HT1080 (cell line): ENCODE results near the gene IL7R. TPM values are rescaled to one million over a fixed set of nuclear protein-coding genes. Genes with fewer than 3 reads are reported as not detected.
"Not testable (repeated sequence)": the region's sequence is repeated elsewhere in the genome, so short reads cannot be mapped to it uniquely, and the experiment has no call there.

Experiments used
- DNase-seq: peaks from one replicate; pipeline ENCODE4 v3.0.0-alpha.2; 2015; ENCODE audit warnings: low read depth
- total RNA-seq: library from RNA; depleted of rRNA; stranded (reverse); fragments of >200 nt; shearing (Covaris generic); gene quantifications from 2 replicates; pipeline ENCODE4 v1.2.3, GENCODE V29; 2014

IL7R gene
- total RNA-seq, 1 experiment from 2014 or later = 12.2 TPM

DNA sequence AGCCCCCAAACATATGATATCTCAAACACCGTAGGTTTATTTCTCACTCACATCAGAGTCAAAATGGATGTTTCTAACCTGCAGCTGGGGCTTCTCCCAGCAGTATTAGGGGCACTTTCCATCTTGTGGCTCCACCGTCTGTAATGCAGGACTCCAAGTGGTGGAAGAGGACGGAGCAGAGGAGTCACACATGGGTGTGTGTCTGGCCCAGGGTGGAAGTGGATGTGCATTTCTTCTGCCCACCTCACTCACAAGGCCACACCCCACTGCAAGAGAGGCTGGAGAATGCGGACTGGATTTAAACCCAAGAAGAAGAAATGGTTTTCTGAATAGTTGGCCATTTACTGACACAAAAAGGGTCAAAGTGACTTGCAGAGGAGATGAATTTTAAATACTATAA is 13.9 kb downstream of the IL7R start:
- no peak for DNase-seq

DNA sequence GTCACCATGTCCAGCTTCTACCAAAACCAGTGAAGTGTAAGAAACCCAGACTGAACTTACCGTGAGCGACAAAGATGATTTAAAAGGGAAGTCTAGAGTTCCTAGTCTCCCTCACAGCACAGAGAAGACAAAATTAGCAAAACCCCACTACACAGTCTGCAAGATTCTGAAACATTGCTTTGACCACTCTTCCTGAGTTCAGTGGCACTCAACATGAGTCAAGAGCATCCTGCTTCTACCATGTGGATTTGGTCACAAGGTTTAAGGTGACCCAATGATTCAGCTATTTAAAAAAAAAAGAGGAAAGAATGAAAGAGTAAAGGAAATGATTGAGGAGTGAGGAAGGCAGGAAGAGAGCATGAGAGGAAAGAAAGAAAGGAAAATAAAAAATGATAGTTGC is 19.8 kb downstream of the IL7R start:
- DNase-seq = peak; percentile 67

DNA sequence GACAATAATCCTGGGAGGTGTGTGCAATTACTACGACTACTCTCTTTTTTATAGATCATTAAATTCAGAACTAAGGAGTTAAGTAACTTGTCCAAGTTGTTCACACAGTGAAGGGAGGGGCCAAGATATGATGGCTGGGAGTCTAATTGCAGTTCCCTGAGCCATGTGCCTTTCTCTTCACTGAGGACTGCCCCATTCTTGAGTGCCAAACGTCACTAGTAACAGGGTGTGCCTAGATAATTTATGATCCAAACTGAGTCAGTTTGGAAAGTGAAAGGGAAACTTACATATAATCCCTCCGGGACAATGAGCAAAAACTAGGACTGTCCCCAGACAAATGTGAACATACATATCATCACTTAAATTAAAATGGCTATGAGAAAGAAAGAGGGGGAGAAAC is 20.2 kb downstream of the IL7R start:
- peak; percentile 28 for DNase-seq

DNA sequence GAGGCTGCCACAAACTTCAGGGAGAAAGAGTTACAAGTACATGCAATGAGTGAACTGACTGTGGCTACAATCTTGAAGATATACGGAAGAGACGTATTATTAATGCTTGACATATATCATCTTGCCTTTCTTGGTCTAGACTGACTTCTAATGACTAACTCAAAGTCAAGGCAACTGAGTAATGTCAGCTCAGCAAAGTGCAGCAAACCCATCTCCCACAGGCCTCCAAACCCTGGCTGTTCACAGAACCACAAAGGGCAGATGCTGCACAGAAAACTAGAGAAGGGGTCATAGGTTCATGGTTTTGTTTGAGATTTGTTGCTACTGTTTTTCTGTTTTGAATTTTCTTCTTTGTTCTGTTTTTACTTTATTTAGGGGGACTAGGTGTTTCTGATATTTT is 21.0 kb downstream of the IL7R start:
- no peak for DNase-seq

DNA sequence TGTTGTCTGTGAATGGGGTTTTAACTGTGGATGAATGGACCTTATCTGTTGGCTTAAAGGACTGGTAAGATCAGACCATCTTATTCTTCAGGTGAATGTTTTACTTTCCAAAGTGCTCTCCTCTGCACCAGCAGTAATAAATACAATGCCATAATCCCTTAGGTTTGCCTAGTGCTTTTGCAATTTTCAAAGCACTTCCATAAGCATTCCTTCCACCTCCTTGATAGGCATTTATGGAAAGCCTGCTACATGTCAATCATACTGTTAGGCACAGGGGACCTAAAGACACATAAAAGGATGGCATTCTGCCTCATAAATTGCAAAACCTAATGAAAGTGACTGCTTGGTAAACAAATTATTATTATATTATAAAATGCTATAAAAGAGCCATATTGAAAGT is 21.4 kb downstream of the IL7R start:
- DNase-seq = no peak

DNA sequence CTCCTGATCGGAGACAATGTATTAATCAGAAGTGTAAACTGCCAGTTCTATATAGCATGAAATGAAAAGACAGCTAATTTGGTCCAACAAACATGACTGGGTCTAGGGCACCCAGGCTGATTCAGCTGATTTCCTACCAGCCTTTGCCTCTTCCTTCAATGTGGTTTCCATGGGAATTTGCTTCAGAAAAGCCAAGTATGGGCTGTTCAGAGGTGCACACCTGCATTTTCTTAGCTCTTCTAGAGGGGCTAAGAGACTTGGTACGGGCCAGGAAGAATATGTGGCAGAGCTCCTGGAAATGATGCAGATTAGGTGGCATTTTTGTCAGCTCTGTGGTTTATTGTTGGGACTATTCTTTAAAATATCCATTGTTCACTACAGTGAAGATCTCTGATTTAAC is 22.4 kb downstream of the IL7R start:
- DNase-seq = no peak

DNA sequence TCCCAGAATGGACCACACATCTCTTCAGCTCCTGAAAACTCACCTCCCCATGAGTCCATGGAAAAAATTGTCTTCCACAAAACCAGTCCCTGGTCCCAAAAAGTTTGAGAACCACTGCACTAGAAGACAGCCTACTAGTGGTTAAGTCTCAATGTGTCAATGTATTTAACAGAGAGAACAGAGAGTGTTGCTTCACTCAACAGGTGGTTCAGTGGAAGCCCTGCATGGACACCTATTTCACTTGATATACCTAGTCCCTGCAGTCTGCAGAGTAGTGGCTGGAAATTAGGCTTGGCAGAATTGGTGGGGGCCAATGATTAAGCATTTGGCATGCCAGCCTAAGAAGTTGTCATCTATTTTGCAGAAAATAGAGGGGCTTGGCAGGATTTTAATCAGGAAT is 23.0 kb downstream of the IL7R start:
- no peak for DNase-seq

DNA sequence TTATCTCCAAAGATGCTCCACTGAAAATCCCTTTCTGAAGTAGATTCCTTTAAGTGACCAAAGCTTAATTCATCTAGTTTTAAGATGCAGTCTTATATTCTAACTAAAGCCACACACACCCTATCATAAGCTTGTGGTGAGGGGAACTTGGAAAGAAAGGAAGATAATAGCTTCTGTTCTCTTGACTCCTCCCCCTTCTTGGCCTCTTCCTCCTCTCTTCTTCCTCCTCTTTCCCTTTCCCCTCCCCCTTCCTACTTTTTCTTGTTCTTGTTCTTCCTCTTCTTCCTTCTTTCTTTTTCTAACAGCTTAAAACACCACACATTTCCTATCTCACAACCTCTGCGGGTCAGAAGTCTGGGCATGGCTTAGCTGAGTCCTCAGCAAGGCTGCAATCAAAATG is 23.5 kb downstream of the IL7R start:
- no peak for DNase-seq

DNA sequence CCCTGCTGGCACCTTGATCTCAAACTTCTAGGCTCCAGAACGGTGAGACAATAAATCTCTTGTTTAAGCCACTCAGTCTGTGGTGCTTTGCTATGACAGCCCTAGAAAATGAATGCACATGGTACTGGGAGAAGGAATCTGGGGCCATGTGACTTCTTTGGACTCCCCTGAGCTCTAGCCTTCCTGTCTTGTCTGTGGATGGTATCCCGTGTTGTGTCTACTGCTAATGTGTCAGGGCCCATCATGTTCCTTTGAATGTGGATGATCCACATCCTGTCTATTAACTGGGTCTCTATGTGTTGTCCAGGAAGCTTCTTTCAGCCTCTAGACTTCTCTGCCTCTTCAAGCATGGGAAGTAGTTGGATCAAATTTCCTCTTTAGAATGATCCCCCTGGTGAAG is 25.1 kb downstream of the IL7R start:
- peak; percentile 55 for DNase-seq

DNA sequence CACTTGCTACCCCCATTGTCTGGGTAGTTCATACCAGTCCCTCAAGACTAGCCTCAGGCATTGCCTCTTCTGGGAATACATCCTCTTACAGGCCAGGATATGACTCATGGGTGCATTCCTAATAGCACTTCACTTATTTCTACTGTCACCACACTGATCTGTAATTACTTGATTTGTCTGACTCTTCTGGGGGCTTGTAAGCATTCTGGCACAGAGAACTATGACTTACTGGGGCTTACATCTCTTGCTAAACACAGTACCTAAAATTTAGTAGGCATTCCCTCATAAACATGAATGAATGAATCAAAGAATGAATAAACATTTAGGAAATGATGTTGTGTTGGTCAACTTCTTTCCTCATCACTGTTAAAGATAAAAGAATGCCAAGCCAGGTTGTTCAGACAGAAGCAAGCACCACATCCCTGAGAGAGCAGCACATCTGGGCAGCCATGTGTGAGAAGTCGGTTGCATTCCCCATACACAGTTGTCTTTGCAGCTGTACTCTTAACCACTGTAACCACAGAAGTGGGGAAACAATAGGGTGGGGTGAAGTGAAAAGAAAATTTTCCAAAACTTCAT is 27.6 kb downstream of the IL7R start:
- DNase-seq = peak; percentile 94

DNA sequence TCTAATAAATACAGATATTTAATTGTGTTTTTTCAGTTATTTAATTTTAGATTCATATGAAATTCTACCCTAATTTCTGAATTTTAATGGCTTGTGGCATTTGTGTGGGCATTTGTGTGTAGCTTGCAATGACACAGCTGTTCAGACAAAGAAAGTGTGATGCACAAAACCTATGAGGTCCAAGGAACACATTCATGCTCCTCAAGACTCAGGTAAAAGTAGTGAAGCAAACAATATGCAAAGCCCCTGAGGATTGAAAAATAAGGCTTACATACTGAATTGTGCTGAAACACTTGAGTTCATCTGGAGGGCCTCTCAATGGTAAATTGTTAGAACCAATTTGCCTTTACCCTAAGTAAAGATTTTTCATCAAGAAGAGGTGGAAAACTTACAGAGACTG is 28.1 kb downstream of the IL7R start:
- DNase-seq = no peak

DNA sequence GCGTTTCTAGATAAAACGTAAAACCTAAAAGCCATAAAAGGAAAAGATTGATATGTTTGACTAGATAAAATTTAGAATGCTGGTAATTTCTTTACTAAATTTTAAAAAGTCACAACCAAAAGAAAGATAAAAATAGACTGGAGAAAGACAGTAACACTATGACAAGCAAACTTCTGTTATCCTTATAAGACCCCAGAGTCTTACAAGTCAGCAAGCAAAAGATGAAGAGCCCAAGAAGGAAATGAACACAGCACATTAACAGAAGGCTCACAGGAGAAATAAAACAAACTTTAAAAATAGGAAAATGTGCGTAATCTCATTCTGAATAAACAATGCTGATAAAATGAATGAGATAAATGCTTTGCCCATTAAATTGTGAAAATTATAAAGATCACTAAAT is 29.7 kb downstream of the IL7R start:
- DNase-seq = no peak

DNA sequence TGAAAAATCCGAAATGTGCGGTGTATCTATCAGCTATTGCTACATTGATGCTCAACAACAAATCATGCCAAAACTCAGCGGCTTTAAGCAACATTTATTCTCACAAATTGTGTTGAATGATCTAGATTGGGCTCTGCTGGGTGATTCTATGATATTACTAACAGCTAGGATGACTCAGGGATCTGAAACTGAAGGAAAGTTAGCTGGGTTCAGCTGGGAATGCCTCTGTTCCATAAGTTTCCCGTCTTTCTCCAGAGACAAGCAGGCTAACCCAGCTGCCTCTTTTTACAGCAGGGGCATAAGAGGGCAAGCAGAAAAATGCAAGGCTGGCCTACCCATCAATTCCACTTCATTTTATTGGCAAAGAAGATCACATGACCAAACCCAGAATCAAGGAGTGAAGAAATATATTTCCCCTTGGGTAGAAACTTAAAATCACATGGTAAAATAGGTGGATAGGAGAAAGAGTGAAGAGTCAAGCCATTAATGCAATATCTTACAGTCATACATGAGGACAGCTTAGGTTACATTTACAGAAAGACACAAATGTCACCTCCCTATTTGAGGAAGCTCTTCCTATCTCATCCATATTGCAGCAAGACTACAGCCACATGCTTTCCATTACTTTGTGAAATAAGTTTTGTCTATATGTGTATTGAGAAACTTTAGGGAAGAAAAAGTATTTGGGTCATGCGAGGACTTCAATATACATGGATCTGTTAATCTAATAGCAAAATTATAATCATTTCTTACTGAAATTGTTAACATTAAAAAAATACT is 30.8 kb downstream of the IL7R start:
- DNase-seq = peak; percentile 28

DNA sequence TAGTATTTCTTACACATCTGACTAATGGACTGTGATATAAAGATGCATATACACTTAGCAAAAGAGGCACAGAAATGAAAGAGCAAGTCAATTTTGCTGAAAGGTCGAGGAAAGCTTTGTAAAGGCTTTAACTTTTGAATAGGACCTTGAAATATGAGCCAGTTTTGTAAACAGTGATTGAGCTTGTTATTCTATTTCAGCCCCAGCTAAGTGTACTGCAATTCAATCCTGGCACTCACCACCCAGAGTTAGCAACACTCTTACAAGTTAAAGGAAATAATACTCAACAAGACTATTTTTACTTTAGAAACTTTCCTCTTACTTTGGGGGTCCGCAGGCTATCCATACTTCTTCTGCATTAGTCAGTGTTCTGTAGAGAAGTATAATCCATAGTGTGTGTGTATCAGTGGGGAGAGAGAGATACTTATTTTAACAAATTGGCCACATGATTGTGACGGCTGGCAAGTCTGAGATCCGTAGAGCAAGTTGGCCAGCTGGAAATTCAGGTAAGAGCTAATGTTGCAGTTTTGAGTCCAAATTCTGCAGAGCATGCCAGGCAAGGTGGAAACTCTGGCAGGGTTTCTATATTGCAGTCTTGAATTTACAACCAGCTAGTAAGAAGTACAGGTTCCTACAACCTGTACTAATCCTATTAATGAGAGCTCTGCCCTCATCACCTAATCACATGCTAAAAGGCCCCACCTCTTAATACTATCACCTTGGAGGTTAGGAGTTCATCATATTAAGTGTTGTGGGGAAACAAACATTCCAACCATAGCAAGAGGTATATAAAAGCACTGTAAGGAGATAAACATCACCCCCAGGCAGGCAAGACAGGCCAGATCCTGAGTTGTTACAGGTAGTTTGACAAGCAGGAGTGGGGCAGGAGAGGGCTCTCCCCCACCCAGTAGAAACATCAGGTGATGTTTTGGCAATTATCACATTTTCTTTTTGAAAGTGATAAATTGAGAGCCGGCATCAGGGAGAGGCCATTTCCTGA is 33.6 kb downstream of the IL7R start:
- DNase-seq = no peak

DNA sequence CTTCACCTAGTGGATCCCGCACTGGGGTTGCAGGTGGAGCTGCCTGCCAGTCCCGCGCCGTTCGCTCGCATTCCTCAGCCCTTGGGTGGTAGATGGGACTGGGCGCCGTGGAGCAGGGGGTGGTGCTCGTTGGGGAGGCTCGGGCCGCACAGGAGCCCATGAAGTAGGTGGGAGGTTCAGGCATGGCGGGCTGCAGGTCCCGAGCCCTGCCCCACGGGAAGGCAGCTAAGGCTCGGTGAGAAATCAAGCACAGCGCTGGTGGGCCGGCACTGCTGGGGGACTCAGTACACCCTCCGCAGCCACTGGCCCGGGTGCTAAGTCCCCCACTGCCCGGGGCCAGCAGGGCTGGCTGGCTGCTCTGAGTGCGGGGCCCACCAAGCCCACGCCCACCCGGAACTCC is 36.1 kb downstream of the IL7R start:
- not testable (repeated sequence) for DNase-seq

DNA sequence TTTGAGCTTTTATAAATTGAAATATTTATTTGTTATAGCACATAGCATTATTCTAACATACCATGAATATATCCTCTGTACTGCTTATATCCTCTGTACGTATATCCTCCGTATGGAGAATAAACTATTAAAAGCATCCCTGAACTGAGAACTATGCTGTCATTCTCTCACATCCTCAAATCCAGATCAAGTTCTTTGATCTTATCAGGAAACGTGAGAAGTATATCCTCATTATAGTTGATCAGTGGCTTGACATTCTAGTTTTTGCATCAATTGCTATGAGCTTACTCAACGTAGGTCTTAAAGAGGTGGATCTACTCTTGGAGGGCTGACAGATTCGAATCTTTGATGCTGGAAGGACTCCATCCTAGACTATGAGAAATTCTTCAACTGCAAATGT is 37.4 kb downstream of the IL7R start:
- no peak for DNase-seq

DNA sequence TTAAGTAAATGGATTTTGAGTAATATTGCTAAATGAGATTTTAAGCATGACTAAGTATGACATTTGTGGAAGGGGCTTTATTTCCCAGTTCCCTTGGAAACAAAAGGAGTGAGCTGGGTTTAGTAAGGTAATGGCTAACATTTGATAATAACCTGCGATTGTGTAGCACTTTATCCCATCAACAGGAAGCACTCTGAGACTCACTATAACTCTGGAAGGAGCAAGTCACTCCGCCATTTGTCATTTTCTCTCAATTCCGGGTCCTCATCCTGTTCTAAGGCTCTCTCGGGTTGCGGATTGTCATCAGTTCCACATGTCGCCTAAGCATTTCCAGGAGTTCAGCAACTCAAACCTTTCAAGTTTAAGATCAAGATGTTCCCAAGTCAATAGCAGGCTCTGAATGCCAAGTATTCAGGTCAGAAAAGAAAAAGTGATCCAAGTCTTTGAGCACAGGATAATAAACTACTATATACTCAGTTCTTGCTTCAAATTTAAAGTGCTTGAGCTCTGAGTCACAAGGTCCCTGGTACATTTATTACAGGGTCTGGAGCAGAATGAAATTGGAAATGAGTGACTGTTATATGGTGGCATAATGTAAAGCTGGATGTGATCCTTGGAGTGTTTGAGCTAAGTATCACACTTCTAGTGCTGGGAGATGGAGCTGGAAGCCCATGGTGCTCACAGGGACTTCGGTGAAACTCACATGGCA is 42.4 kb downstream of the IL7R start:
- no peak for DNase-seq

DNA sequence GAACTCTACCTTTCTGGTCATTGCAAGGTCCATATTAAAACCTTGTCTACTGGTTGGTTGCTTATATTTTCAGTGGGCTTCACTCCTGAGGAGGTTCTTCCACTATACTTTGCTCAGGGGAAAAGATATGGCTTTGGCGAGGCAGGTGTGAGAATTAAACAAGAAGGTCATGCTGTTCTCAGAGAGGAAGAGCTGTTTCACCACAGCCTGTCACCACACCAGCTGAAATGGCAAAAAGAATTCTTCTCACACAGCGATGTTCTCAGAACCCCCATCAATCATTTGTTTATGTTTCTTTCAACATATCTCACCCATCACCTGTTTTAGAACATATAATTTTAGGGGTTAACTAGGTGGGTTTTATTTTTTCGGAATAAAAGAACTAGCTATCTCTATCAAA is 43.1 kb downstream of the IL7R start:
- DNase-seq = no peak

DNA sequence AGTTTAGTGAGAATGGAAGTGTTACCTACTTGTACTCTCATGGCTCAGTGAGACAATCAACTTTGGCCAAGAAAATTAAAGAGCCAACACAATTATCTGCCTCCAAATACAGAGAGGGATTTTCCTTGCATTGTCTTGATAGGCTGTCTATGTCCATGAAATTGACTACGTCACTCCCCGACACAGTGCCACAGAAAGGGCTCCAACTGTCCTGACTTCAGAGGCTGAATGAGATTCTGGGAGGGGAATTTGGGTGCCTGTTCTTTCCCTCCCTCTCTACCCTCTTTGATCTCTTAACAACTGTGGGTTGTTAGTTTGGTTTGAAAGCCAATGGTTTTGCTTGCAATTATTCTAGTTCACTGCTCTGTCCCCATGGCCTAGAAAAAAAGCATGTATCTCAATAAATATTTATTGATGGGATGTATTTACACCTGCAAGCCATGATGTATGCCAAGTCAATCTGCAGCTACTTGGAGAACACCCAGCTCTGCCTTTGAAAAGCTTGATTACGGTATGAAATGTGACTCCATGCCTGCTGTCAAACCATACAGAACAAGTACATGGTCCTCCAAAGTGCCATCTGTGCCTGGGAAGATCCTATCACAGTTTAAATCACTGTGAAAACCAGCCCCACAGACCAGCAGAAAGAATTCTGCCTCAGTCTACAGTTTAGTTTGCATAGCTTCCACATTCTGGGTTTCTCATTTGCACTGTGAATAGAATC is 44.4 kb downstream of the IL7R start:
- no peak for DNase-seq

DNA sequence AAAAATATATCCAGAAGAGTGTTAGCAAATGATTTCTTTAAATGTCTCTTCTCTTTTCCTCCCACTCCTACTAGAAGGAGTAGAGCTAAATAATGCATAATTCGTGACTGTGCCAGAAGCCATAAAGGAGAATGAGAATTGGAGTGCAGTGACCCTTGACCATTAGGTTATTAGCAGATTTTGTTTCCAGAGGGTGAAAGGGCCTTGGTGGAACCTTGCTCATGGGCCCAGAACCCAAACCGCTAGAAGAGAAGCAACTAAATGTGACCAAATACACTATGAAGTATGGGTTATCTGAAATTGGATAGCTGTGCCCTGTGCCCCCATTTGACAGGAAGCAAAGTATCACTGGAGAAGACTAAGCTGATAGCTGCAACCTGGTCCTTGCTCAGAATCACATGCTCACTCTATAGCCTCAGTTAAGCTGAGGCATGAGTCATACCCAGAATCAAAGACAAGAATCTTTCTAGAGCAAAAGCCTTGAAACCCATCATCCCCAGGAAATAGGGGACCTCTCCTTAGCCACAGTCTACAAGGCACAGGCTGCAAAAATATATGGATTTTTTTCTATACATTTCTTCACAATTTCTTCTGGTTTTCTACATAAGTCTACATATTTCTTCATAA is 45.5 kb downstream of the IL7R start:
- DNase-seq = peak; percentile 74
